Middle frontal gyrus (tissue), 1 donor: ENCODE measurements around the gene DKK2.

Experiments used
- DNase-seq: peaks from one replicate; pipeline ENCODE4 v3.0.0-alpha.2; 2015; ENCODE audit warnings: low spot score; ENCODE audit errors: extremely low spot score

The DKK2 gene

DNA sequence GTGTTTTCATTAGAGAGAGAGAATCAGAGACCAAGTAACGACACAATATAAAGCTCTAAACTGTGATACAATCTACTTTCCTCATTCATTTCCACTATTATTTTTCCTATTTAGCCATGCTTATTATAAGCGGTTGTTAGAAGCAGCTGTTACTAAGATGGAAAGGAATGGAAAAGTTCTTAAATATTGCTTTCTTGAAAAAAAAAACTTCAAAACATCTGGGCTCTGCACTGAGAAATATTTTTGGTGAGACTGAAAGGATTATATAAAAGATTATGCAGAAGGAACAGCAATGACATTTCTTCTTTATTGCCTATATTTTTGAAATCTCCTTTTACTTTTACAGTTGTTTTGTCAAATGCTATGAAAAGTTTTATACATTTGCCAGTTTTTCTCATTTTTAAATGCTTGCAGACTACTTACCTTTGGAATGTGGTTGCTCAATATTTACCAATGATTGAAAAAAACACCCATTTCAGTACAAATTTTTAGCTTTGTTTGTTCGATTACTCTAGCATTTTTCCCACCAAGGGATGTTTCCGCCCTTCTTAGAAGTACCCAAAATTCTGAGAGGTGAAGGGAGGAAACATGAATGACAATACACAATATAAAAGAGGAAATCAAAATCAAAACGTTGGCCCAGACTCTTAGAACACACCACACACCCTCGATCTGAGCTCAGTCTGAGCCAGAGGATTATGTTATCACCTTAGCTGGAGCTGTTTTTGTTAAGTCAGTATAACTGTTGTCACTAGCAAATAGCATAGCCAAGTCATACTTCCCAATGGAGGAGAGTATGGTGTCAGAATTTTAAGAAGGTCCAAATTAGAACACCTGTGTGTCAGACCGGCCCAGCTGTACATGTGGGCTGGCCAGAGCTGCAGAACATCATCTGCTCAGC, 18.4 kb downstream of the DKK2 start:
- no peak for DNase-seq

GRCh38 chr4:107011312-107011711, 24.8 kb downstream of the DKK2 start:
- no peak for DNase-seq

- no peak for DNase-seq
Measured at GRCh38 chr4:107009196-107009968, 26.7 kb downstream of the DKK2 start.

GRCh38 chr4:107008115-107008514, 28.0 kb downstream of the DKK2 start:
- no peak for DNase-seq

GRCh38 chr4:107006218-107006617, 29.9 kb downstream of the DKK2 start:
- no peak for DNase-seq

DNA sequence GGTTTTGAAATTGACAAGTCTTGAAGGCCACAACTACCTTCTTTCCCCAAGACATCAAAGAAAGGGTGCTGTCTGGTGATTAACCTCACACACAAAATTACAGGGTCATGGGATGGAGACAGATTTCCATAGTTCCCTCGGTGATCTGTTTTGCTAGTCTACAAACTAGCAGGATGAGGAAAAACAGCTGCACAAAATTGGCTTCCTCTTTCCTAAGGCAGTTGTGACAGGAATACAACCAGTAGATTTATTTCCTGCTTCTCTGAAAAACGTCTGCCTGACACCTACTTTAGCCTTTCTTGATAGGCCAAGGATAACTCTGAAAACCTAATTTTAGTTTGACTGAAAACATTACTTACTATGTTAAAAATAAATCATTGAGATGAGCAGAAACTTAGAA, 39.6 kb downstream of the DKK2 start:
- no peak for DNase-seq

GRCh38 chr4:106993827-106994226, 42.3 kb downstream of the DKK2 start:
- DNase-seq, result no peak

- no peak for DNase-seq
Measured at GRCh38 chr4:106987311-106987710, 48.8 kb downstream of the DKK2 start.

GRCh38 chr4:106986486-106986885, 49.6 kb downstream of the DKK2 start:
- no peak for DNase-seq

- DNase-seq, result no peak
Measured at GRCh38 chr4:106985830-106986229, 50.3 kb downstream of the DKK2 start.

- DNase-seq, result no peak
Measured at GRCh38 chr4:106982711-106983211, 53.4 kb downstream of the DKK2 start.

GRCh38 chr4:106981431-106981830, 54.7 kb downstream of the DKK2 start:
- no peak for DNase-seq

GRCh38 chr4:106979476-106979875, 56.6 kb downstream of the DKK2 start:
- DNase-seq, result no peak

GRCh38 chr4:106978046-106978774, 57.9 kb downstream of the DKK2 start:
- no peak for DNase-seq

GRCh38 chr4:106971636-106972035, 64.5 kb downstream of the DKK2 start:
- no peak for DNase-seq

DNA sequence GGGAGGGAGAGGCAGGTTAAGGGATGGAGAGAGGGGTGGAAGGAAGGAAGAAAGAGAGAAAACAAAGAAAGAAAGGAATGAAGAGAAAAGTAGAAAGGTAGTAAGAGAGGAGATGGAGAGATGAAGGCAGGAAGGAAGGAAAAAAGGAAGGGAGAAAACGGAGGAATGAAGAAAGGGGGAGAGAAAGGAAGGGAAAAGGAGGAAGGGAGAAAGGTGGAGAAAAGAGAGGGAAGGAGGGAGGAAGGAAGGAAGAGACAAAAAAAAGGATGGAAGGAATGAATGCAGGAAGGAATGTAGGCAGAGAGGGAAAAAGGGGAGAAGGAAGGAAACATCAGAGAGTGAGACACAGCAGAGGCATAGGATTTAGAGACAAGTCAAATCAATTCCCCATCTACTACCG, 68.2 kb downstream of the DKK2 start:
- no peak for DNase-seq

DNA sequence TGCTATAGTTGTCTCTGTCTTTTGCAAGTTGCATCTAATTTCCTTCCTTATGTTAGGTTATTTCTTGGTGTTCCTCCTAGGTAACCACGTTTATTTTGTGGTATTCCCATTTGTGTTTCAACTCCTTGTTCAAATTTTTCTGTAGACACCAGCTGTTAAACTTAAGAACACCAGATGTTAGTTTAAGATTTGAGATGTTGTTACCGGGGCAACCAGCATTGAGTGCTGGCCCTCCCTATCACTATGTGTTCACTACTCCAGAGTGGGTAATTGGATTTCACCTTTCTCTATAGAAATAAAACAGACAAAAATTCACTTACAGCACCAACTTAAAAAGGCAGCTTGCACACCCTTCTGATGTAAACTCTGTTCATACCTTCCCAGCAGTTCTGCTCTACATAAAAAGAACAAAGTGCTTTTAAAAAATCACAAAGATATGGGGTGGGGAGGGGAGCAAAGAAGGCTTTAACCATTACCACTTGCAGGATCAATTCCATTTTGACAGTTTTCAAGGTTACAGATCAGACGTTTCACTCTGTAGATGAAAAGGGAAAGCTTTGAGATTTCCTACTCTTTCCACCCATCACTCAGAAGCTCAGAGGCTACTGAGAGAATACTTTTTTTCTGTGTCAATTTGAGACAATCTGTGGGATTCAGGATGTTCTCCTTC, 82.9 kb downstream of the DKK2 start:
- no peak for DNase-seq

DNA sequence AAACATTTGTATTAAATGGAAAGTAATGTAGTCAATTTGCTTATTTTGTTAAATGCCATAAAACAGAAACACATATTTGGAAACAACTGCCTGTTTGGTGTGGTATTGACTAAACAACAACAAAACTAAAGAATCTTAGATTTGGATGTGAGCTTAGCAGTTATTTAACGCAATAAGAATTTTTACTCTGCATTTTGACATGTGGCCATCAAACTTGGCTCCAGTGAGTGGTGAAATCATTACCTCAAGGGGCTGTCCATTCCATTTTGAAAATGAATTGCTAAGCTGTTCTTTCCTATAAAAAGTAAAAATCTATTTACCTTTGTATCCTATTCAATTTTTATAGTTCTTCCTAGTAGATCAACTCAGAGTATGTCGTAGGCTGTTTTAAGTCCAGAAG, 84.2 kb downstream of the DKK2 start:
- no peak for DNase-seq

DNA sequence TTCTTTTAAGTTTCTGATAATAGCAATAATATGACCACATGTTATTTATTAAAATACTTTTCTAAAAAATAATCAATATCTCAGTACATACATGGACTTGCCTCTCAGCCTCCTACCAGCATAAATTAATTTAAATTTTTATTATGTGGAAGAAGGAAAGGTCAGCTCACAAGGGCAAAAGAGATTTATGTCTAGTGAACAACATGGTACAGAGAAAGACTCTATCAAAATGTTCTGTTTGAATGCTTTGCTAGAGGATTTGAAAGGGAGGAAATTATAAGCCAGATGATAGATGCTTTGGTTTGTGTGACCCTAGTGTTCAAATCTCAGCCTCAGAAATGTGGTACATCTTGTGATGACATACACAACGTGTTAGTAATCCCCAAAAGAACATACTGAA, 94.3 kb downstream of the DKK2 start:
- no peak for DNase-seq

DNA sequence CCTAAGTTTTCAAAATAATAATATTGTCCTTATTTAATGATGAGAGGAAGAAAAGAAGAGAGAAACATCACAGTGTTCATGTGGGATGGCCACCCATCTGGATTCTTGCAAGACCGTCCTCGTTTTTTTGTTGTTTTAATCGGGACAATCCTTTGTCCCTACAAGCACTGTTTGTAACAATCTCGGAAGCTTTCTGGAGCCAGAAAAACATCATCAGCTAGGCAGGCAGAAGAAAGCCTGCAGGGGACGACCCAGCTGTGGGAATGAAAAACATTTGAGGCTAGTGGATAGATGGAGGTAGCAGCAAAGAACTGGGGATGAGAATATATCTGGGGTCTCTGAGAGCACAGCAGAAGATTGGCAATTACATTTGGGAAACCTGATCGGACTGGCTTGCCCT, 105.6 kb downstream of the DKK2 start:
- DNase-seq, result no peak

DNA sequence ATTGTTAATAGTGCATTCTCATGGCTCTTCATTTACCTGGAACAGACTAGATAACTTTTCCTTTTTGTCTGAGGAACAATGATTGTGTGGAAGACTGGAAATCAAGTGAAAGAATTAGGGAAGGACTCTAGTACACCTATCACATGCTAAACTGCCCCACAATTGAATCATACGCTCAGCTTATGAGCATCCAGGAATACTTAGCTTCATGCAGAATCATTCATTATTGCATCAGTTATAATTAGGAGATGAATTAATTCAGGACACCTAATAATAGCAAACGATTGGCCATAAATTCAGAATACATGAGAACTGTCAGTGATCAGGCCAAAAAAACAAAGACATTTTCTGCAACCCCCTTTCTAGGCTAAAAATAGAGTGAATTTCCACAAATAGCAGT, 106.9 kb downstream of the DKK2 start:
- no peak for DNase-seq
